ENCODE data around the gene RAET1E. TPM values are rescaled to one million over a fixed set of nuclear protein-coding genes. Genes with fewer than 3 reads are reported as not detected.
"Not testable (repeated sequence)": the region's sequence is repeated elsewhere in the genome, so short reads cannot be mapped to it uniquely, and the experiment has no call there.

The RAET1E gene
- total RNA-seq, 1 donor: not detected

DNA sequence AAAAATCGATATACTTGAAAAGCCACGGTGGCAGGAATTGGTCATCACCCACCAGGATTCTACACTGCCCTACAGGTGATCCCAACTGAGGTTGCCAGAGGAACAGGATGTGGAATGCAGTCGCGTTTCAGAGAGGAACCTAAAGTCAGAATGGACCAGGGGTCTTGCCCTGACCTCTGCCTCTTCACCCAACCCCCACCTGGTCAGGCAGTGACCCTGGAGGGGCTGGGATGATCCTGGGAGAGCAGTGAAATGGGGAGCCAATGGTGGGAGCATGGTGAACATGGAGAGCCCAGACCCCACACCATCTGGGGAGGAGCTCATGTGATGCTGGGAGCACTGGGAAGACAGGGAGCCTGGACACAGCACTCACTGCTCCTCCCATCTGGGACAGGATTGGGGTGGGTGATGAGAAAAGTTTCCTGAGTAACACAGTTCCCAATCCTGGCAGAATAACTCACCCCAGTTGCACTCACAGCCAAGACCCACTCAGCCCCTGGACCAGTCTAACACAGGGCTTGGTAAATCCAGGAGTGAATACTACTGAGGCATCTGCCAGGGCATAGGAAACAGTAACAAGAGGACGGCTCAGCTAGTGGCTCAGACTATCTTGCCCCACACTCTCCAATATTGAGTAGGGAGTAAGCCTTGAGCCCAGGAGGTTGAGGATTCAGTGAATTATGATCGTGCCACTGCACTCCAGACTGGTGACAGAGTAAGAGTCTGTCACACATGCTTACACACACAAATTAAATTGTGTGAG is 42.2 kb upstream of the RAET1E start:
- DNase-seq (ENCODE audit: low read depth): no peak
- TF ChIP-seq, protein P1, sequence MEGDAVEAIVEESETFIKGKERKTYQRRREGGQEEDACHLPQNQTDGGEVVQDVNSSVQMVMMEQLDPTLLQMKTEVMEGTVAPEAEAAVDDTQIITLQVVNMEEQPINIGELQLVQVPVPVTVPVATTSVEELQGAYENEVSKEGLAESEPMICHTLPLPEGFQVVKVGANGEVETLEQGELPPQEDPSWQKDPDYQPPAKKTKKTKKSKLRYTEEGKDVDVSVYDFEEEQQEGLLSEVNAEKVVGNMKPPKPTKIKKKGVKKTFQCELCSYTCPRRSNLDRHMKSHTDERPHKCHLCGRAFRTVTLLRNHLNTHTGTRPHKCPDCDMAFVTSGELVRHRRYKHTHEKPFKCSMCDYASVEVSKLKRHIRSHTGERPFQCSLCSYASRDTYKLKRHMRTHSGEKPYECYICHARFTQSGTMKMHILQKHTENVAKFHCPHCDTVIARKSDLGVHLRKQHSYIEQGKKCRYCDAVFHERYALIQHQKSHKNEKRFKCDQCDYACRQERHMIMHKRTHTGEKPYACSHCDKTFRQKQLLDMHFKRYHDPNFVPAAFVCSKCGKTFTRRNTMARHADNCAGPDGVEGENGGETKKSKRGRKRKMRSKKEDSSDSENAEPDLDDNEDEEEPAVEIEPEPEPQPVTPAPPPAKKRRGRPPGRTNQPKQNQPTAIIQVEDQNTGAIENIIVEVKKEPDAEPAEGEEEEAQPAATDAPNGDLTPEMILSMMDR (IDR thresholded peaks at IDR 0.05; ENCODE audit: insufficient read depth, low read depth, low read length): no peak
- no peak overlapping the region for H3K4me3 ChIP-seq (ENCODE audit: low read depth, low read length)

DNA sequence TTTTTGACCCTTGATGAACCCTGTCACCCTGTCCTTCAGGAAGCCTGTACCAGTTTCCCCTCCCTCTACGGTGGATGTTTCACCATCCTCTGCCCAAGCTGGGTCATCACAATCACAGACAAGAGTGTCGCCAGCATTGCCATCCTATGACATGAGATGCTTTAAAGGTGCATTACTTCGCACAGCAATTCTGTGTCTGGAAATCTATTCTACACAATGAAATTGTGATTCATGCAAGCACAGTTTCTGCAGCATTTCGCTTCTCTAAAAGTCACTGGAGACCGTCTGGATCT is 41.4 kb upstream of the RAET1E start:
- no peak overlapping the region for H3K4me3 ChIP-seq (ENCODE audit: low read depth, low read length)
- DNase-seq (ENCODE audit: low read depth): no peak
- TF ChIP-seq, protein P1 (IDR thresholded peaks at IDR 0.05; ENCODE audit: insufficient read depth, low read depth, low read length): no peak

DNA sequence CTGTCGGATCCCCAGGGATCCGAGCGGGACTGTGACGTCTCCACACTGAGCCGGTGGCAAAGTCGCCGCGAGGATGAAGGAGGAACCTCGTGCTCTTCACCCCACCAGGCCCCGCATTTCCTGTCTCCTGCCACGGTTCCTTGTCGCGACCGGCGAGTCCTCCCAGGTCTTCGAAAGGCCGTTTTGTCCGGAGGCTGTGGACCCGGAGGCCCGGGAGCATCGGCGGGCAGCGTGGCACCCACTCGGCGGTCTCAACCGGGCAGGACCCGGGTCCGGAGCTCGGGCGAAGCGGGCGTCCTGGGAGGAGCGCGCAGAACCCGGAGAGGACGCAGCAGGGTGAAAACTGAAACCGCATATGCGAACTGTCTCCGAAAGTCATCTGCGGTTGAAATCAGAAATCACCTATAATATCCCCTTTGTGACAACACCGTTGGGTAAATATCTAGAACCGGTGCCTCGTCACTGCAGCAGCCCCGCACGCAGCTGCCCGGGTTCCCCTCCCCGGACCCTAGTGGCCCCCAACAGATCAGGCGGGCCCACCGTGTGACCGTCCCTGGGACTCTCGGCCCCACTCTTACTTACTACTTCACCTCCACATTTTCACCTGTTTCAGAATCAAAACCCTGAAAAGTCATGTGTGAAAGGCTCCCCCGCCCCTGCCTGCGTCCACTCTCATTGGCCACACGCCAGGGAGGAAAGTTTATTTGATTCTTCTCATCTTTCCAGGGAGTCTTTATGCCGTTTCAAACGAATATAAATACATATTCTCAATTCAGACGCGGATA is 40.9 kb upstream of the RAET1E start:
- TF ChIP-seq, protein P1 (IDR thresholded peaks at IDR 0.05; ENCODE audit: insufficient read depth, low read depth, low read length): no peak
- peak; percentile 17 for DNase-seq (ENCODE audit: low read depth)

DNA sequence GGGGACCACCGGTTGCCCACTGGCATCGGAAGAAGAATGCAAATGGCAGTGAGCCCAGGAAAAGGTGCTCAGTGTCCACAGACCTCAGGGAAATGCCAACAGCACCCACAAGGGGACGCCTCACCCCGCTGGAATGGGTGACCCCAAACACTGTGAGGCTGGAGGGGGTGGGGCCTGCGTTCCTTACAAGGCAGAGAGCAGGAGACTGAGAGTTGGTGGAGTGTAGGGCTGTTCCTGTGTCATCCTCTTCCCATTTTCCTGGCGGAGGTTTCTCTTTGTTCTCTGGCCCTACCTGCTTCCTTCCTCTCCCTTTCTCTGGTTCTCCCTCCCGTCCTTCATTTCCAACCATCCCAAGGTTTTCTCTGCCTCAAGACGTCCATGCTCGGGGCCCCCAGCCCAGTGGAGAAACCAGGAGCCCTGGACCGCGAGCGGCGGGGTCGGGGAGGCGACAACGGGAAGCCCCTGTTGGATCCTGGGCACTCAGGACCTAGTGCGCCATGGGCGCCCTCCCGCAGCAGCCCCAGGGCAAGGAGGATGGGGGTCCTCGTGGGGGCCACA is 40.2 kb upstream of the RAET1E start:
- peak overlapping the region; percentile 64 for H3K4me3 ChIP-seq (ENCODE audit: low read depth, low read length)
- DNase-seq (ENCODE audit: low read depth): not testable (repeated sequence)

More for the DNA sequence above, 40.9 kb upstream of the RAET1E start:
- peak overlapping the region; percentile 64 for H3K4me3 ChIP-seq (ENCODE audit: low read depth, low read length)

DNA sequence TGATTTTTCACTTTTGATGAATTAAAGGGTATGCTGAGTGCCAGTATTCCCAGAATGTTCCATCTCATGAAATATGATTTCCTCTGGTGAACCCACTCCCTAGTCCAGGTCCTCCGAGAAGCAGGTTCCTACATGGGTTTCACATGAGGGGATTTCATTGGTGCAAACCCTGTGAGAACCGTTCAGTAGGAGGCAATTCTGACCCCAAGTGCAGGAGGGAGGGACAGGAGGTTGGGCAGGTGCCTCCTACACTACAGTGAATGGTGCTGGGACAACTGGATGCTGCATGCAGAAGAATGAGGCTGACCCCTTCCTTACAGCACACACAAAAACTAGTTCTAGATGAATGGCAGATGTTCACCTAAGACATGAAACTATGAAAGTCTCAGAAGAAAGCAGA is 38.8 kb upstream of the RAET1E start:
- TF ChIP-seq, protein P1 (IDR thresholded peaks at IDR 0.05; ENCODE audit: insufficient read depth, low read depth, low read length): no peak
- DNase-seq (ENCODE audit: low read depth): no peak
- H3K4me3 ChIP-seq (ENCODE audit: low read depth, low read length): no peak overlapping the region

DNA sequence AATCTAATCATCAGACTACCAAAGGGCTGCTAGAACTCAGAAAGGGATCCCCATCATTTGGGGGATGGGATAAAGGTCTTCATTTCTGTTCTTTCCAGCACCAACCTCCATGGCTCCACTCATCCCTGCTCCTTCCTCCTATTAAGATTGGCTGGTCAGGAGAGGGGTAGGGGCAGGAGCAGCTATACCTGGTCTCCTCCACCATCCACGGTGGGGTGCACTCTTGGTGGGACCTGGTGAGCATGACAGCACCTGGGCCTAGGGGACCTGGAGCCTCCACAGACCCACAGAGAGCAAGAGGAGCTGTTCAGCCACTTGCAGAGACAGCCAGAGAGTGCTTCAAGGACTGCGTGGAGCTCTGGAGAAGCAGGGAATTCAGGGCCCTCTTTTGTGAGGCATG is 37.8 kb upstream of the RAET1E start:
- DNase-seq (ENCODE audit: low read depth): no peak
- TF ChIP-seq, protein P1 (IDR thresholded peaks at IDR 0.05; ENCODE audit: insufficient read depth, low read depth, low read length): no peak
- no peak overlapping the region for H3K4me3 ChIP-seq (ENCODE audit: low read depth, low read length)

DNA sequence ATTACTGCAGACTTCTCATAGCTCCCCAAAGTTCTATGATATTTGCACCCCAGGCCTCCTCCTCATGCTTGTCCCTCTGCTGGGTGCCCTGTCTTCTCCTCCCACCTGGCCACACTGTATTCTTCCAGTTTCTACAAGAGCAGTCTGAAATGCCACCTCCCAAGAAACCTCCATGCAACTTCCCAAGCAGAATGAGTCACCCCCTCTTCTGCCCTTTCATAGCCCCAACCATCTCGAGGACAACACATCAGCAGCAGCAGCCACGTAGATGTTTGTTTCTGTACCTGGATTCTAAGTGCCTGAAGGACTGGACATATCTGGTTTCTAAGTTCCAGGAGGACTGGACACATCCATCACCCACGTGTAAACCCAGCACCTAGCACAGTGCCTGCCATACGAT is 37.3 kb upstream of the RAET1E start:
- H3K4me3 ChIP-seq (ENCODE audit: low read depth, low read length): no peak overlapping the region
- TF ChIP-seq, protein P1 (IDR thresholded peaks at IDR 0.05; ENCODE audit: insufficient read depth, low read depth, low read length): no peak
- DNase-seq (ENCODE audit: low read depth): no peak
